GM12865 (cell line): ENCODE measurements around the gene CD300LF.

ENCODE experiments used
- DNase-seq: peaks from one replicate; pipeline ENCODE4 v3.0.0; 2010; ENCODE audit warnings: low read depth
- H3K4me3 ChIP-seq: 2 replicates; pipeline ENCODE4 v1.5.1; 2011; ENCODE audit warnings: mild to moderate bottlenecking, low read depth, low read length, control low read depth
- TF ChIP-seq, protein P1 (sequence below): IDR thresholded peaks from 2 replicates; pipeline ENCODE4 v1.5.1; 2011; ENCODE audit warnings: low read length, control low read depth, low read depth, inconsistent platforms; ENCODE audit not compliant: insufficient read depth; ENCODE audit errors: missing control alignments

Gene CD300LF

DNA sequence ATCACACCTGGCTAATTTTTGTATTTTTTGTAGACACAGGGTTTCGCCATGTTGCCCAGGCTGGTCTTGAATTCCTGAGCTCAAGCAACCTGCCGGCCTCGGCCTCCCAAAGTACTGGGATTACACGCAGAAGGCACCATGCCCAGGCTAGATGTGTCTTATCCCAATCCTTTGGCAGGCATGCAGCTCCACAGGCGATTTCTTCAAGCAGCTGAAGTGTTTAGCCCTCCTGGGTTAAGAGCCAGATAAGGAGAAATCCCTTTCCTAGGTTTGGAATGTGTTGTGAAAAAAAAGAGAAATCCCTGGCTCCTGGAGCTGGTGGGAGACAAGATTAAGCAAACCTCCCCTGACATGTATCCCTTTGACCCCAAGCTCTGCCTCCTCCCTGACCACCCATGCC is 33.7 kb upstream of the CD300LF start:
- TF ChIP-seq, protein P1, sequence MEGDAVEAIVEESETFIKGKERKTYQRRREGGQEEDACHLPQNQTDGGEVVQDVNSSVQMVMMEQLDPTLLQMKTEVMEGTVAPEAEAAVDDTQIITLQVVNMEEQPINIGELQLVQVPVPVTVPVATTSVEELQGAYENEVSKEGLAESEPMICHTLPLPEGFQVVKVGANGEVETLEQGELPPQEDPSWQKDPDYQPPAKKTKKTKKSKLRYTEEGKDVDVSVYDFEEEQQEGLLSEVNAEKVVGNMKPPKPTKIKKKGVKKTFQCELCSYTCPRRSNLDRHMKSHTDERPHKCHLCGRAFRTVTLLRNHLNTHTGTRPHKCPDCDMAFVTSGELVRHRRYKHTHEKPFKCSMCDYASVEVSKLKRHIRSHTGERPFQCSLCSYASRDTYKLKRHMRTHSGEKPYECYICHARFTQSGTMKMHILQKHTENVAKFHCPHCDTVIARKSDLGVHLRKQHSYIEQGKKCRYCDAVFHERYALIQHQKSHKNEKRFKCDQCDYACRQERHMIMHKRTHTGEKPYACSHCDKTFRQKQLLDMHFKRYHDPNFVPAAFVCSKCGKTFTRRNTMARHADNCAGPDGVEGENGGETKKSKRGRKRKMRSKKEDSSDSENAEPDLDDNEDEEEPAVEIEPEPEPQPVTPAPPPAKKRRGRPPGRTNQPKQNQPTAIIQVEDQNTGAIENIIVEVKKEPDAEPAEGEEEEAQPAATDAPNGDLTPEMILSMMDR: no peak
- DNase-seq: no peak
- no peak overlapping the region for H3K4me3 ChIP-seq

DNA sequence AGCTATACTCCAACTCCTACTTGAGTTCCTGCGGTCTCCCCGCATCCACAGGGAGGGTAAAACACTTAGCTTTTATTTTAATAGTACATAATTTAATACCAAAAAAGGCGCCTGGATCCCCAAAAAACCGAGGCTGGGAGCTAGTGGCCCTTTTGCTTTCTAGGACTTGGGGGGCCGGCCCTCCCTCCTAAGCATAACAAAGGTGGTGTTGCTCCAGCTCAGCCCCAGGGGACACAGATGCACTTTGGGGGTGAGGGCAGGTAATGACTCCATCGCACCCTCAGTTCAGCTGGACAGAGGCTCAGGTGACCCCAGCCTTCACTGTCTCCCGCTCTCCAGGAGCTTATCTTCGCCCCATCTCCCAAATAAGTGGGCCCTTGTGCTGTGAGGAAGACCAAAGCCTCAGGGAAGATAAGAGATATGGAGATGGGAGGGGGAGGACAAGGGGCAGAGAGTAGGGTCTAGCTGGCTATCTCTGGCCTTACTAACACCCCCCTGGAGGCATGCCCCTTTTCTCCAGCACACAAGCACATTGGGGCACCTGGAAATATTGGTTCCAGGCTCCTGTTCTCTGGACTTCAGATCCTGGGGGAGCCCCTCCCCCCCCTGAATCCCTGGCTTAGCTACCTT is 32.9 kb upstream of the CD300LF start:
- TF ChIP-seq, protein P1: no peak
- H3K4me3 ChIP-seq: no peak overlapping the region
- DNase-seq: no peak

DNA sequence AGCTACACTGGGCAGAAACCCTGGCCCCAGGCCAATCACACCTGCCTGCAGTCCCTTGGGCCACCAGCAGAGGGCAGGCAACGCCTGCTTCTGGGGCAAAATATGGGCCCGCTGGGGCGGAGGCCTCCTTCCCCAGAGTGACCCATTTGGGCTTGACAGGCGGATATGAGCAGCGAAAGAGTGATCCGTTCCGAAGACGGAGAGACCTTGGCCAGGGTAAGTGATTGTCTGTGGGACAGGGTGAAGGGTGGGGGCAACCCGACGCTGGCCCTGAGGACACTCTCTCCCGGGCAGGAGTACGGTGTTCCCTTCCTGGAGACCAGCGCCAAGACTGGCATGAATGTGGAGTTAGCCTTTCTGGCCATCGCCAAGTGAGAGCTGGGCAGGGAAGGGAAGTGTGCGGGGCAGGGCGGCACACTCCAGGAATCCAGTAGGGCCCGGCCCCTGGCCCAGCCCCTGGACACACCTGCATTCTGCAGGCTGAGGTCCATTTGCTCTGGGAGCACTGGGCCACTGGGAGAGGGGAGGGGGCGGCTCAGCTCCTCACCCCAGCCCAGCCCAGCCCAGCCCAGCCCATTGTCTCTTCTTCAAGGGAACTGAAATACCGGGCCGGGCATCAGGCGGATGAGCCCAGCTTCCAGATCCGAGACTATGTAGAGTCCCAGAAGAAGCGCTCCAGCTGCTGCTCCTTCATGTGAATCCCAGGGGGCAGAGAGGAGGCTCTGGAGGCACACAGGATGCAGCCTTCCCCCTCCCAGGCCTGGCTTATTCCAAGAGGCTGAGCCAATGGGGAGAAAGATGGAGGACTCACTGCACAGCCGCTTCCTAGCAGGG is 32.2 kb upstream of the CD300LF start:
- H3K4me3 ChIP-seq: no peak overlapping the region
- DNase-seq: peak; percentile 80
- TF ChIP-seq, protein P1: peak; percentile 99

DNA sequence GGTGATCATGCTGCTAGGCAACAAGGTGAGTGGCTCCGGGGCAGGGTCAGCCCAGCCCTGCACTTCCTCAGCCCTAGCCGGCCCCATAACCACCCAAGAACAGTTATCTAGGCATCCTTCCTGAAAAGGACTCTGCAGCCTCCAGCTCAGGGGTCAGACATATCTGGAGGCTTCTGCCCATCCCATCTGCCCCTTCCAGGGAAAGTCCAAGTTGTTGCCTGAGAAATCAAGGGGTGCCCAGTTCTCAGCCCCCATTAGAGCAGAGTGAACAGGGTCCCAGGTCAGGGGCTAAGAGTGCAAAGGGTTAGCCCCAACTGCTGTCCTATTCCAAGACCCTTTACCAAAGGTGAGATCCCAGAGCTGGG is 31.6 kb upstream of the CD300LF start:
- TF ChIP-seq, protein P1: no peak
- DNase-seq: no peak
- no peak overlapping the region for H3K4me3 ChIP-seq

DNA sequence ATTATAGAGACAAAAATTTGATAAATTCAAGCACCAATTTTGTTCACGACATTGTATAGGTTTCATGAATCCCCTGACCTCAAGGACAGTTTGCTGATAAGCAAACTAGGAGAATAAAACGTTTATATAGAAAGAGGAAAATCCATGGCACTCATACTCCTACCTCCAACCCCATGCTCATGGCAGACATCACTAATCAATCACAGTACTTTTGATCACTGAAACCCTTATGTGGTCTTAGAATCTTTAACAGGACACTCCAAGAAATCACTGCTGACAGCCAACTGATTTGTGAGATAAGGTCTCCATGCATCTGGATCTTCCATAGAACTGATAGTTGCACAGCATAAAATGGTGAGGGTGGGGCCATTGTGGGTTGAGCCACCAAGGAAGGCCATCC is 31.0 kb upstream of the CD300LF start:
- no peak overlapping the region for H3K4me3 ChIP-seq
- no peak for DNase-seq
- TF ChIP-seq, protein P1: no peak

DNA sequence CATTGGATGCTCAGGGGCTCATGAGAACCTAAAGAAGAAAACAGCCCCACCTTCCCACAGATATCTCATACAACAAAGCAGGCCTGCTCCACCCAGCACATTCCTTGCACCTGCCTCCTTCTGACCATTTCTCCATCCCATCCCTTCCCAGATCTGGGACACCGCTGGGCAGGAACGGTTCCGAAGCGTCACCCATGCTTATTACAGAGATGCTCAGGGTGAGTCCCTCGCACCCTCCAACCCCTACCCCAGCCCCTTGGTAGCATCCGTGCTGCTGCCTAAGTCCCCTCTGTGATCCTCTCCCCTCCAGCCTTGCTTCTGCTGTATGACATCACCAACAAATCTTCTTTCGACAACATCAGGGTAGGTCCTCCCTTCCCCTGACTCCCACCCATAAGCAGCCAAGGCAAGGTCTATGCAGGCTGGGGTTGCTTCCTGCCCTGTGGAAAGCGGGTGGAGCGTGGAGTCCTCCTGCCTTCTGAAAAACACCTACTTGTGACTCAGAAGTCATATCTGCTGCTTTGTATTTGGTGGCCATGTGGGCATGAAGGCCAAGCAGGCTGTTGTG is 30.3 kb upstream of the CD300LF start:
- H3K4me3 ChIP-seq: no peak overlapping the region
- DNase-seq: no peak
- TF ChIP-seq, protein P1: no peak
